GM21619 (cell line): Measurements from ENCODE around the gene SH3GL3.

Experiments
- ATAC-seq: cut with Tn5 transposase; IDR thresholded peaks from one replicate; pipeline ENCODE4 v1.9.1; 2021; ENCODE audit not compliant: unreplicated experiment

Gene SH3GL3

GRCh38 chr15:83503595-83504364 is 56.6 kb downstream of the SH3GL3 start:
- ATAC-seq: no peak

GRCh38 chr15:83504365-83504764 is 57.2 kb downstream of the SH3GL3 start:
- no peak for ATAC-seq

GRCh38 chr15:83510001-83510400 is 62.9 kb downstream of the SH3GL3 start:
- ATAC-seq: no peak

GRCh38 chr15:83512459-83512858 is 65.3 kb downstream of the SH3GL3 start:
- ATAC-seq: no peak

- no peak for ATAC-seq
Observed at GRCh38 chr15:83514584-83514983, 67.4 kb downstream of the SH3GL3 start.

GRCh38 chr15:83515164-83515563 is 68.0 kb downstream of the SH3GL3 start:
- no peak for ATAC-seq

- no peak for ATAC-seq
Observed at GRCh38 chr15:83516935-83517334, 69.8 kb downstream of the SH3GL3 start.

- no peak for ATAC-seq
Observed at GRCh38 chr15:83526319-83526718, 79.2 kb downstream of the SH3GL3 start.

- no peak for ATAC-seq
Observed at GRCh38 chr15:83533410-83533962, 86.3 kb downstream of the SH3GL3 start.

GRCh38 chr15:83537606-83538005 is 90.5 kb downstream of the SH3GL3 start:
- no peak for ATAC-seq

- no peak for ATAC-seq
Observed at GRCh38 chr15:83538682-83539081, 91.5 kb downstream of the SH3GL3 start.

GRCh38 chr15:83545804-83546511 is 98.8 kb downstream of the SH3GL3 start:
- ATAC-seq: no peak

- no peak for ATAC-seq
Observed at GRCh38 chr15:83546512-83546888, 99.4 kb downstream of the SH3GL3 start.

GRCh38 chr15:83547168-83547567 is 100.0 kb downstream of the SH3GL3 start:
- no peak for ATAC-seq

GRCh38 chr15:83549623-83550022 is 102.5 kb downstream of the SH3GL3 start:
- no peak for ATAC-seq

- ATAC-seq: no peak
Observed at GRCh38 chr15:83554558-83554957, 107.4 kb downstream of the SH3GL3 start.

GRCh38 chr15:83555383-83555782 is 108.2 kb downstream of the SH3GL3 start:
- no peak for ATAC-seq

- ATAC-seq: no peak
Observed at GRCh38 chr15:83556068-83556467, 108.9 kb downstream of the SH3GL3 start.

GRCh38 chr15:83556754-83557153 is 109.6 kb downstream of the SH3GL3 start:
- ATAC-seq: no peak

GRCh38 chr15:83558146-83558545 is 111.0 kb downstream of the SH3GL3 start:
- ATAC-seq: no peak

- peak; percentile 80 for ATAC-seq
Observed at GRCh38 chr15:83559310-83559966, 112.3 kb downstream of the SH3GL3 start.

GRCh38 chr15:83561661-83562060 is 114.5 kb downstream of the SH3GL3 start:
- no peak for ATAC-seq
